ENCODE measurements around the gene EEF2K.

The EEF2K gene

GRCh38 chr16:22293137-22294106, 87.3 kb downstream of the EEF2K start:
- DNase-seq (ENCODE audit: low spot score), result no peak
- H3K27ac ChIP-seq, result no peak overlapping the region
- no peak overlapping the region for H3K4me3 ChIP-seq
- no peak for TF ChIP-seq CTCF (IDR thresholded peaks at IDR 0.05)

GRCh38 chr16:22296225-22297113, 90.4 kb downstream of the EEF2K start:
- Histone ChIP-seq H3K4me3 (peak overlapping the region; percentile 82), H3K27ac (peak overlapping the region in 1 of 2 donors; percentile 23)
- no peak for TF ChIP-seq CTCF (IDR thresholded peaks at IDR 0.05)
- DNase-seq (ENCODE audit: low spot score), result no peak

- peak; percentile 79 for TF ChIP-seq CTCF (IDR thresholded peaks at IDR 0.05)
- Histone ChIP-seq H3K4me3 (peak within 1 kb of the TSS; percentile 82), H3K27ac (peak within 1 kb of the TSS; percentile 87 to 97)
- peak; percentile 99 for DNase-seq (ENCODE audit: low spot score)
These were observed 91.2 kb downstream of the EEF2K start, which contains the start of gene POLR3E for GRCh38 chr16:22297114-22297870. Gene POLR3E (plus strand): TSS chr16:22297409. CDS start chr16:22302969, 5,560 bp downstream.

GRCh38 chr16:22297871-22298733, 92.0 kb downstream of the EEF2K start:
- TF ChIP-seq CTCF (IDR thresholded peaks at IDR 0.05), result no peak
- Histone ChIP-seq H3K4me3 (peak overlapping the region; percentile 82), H3K27ac (peak overlapping the region; percentile 87 to 97)
- peak; percentile 86 for DNase-seq (ENCODE audit: low spot score)

- no peak for DNase-seq (ENCODE audit: low spot score)
- Histone ChIP-seq H3K27ac (peak overlapping the region in 1 of 2 donors; percentile 87), H3K4me3 (peak overlapping the region; percentile 82)
These were observed 93.0 kb downstream of the EEF2K start for GRCh38 chr16:22299036-22299435.

More at GRCh38 chr16:22299036-22299435, 93.0 kb downstream of the EEF2K start:
- TF ChIP-seq CTCF (IDR thresholded peaks at IDR 0.05), result no peak
